Fibroblast of skin of back (primary cell): ENCODE results near the gene GRAMD1A. TPM values are rescaled to one million over a fixed set of nuclear protein-coding genes. Genes with fewer than 3 reads are reported as not detected.
"Not testable (repeated sequence)": the region's sequence is repeated elsewhere in the genome, so short reads cannot be mapped to it uniquely, and the experiment has no call there.

Experiments used
- DNase-seq: peaks from one replicate; pipeline ENCODE4 v3.0.0-alpha.2; 2013
- polyA plus RNA-seq, 2 experiments: library from polyadenylated mRNA; unstranded; fragments of 120-200 nt; gene quantifications; one replicate each; pipeline ENCODE4 v1.2.1, GENCODE V29; 2013; ENCODE audit not compliant: insufficient read length in 2 of 2

Gene GRAMD1A
- 64.5 TPM for polyA plus RNA-seq (2013, experiment 1 of 2; ENCODE audit: insufficient read length)
- polyA plus RNA-seq (2013, experiment 2 of 2; ENCODE audit: insufficient read length) = 87.5 TPM

- peak; percentile 90 for DNase-seq
Observed at GRCh38 chr19:34999498-35000337, at the start of gene GRAMD1A. TSS of gene GRAMD1A (plus strand) at chr19:35000323. CDS start at chr19:35000479, 156 bp downstream.

GRCh38 chr19:34953092-34953491, 47.0 kb upstream of the GRAMD1A start:
- DNase-seq = no peak

DNA sequence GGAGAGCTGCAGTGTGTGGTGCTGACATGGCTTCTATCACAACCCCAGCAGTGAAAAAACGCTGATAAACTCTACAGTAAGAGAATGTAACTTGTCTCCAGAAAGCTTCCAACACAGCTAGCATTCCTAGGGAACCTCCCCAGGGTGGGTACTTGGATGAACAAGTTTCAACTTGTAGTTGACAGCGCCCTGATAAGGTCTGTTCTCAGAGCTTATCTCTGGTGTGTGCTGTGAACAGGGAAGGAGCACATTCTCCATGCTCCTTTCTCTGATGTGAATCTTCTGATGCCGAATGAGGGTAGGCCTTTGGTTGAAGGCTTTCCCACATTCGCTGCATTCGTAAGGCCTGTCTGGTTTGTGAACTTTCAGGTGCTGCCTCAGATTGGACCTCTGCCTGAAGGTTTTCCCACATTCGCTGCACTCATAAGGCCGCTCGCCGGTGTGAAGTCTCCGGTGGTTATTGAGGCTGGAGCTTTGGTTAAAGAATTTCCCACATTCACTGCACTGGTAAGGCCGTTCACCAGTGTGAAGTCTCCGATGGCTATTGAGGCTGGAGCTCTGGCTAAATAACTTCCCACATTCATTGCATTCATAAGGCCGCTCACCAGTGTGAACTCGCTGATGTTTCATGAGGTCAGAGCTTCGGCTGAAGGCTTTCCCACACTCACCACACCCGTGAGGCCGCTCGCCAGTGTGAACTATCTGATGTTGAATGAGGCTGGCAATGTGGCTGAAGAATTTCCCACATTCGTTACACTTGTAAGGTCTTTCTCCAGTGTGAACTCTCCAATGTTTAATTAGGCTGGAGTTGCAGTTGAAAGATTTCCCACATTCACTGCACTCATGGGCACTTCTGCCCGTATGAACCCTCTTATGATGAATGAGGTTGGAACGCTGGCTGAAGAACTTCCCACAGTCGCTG, 42.0 kb upstream of the GRAMD1A start:
- no peak for DNase-seq

GRCh38 chr19:34959021-34959420, 41.1 kb upstream of the GRAMD1A start:
- no peak for DNase-seq

DNA sequence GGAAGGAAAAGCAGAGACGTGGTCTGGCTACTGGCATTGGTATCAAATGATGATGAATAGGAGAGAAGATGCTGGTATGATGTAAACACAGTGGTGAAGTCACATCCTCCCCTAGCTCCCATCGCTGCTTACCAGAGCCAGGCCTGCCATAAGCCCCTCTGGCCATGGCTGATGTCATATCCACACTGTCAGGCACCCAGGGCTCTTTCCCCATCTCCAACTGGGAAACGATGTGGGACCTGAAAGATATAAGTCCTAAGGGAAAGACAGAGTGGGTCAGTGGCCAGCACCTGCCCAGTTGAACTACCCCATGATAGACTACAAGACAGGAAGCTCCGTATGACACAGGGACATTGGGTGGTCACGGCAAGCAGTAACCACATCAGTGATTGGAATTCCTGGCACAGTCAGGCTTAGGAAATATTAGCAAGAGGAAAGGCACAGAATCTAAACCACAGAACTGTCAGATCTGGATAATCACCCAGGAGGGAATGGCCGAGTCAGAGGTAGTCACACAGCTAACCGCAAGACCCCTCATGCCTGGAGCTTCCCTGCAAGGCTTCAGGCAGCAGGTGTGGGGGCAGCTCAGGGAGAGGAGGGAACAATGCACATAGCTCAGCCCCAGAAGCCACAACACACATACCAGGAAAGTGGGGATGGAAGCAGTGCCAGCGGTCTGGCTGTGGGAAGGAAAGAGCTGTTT, 39.9 kb upstream of the GRAMD1A start:
- DNase-seq = peak; percentile 44

GRCh38 chr19:34960940-34961679, 39.0 kb upstream of the GRAMD1A start:
- DNase-seq = no peak

GRCh38 chr19:34961775-34962686, 38.1 kb upstream of the GRAMD1A start:
- DNase-seq = no peak

DNA sequence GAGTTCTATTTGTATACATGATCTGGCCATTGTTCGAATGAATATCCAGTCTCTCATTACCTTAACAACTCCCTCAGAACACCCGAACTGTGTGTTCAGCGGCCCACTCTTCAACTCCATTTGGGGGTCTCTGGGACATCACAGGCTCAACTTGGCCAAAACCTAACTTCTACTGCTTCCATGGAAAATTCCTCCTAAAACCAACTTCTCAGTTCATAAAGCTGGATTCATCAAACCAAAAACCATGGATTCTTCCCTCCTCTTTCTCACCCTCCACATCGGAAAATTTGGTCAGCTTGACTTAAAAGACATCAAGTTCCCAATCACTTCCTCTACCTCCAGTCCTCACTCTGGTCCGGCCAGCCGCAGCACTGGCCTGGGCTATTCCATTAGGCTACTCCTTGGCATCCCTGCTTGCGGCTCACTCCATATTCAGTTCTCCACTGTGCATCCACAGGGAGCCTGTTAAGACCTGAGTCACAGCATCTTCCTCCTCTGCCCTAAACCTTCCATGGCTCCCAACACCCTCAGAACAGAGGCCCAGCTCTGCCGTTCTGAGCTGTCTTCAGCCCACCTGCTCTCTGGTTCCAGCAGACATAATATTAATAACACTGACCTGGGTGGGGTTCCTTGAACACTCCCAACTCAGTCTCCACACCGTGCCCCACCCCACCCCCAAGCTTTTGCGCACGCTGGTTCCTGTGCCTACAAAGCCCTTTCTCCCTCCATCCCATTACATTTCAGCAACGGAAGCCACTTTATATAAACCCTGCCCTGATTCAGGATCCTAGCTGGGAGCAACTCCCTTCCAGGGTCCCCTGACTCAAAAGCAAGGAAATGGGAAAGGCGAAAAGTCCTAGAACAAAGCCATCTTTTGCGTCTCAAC, 37.2 kb upstream of the GRAMD1A start:
- DNase-seq = no peak

GRCh38 chr19:34963573-34964406, 36.3 kb upstream of the GRAMD1A start, which contains the start of gene ZNF792:
TSS of gene ZNF792 (minus strand) at chr19:34964229. CDS start at chr19:34963662, 567 bp downstream.
- peak; percentile 58 for DNase-seq

- DNase-seq = no peak
Observed at GRCh38 chr19:34964598-34964997, 35.5 kb upstream of the GRAMD1A start.

DNA sequence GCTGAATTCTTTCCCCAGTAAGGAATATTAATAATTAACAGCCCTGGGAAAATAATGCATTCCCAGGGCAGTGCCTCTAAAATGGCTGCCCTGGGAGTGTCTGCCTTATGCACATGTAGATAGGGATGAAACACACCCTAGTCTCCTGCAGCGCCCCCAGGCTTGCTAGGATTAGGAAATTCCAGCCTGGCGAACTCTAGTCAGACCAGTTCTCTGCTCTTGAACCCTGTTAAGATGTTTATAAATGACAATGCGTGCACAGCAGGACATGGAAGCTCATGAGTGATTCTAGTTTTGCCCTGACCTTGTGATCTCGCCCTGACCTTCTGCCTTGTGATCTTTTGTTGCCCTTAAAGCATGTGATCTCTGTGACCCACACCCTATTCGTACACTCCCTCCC, 34.6 kb upstream of the GRAMD1A start:
- not testable (repeated sequence) for DNase-seq

DNA sequence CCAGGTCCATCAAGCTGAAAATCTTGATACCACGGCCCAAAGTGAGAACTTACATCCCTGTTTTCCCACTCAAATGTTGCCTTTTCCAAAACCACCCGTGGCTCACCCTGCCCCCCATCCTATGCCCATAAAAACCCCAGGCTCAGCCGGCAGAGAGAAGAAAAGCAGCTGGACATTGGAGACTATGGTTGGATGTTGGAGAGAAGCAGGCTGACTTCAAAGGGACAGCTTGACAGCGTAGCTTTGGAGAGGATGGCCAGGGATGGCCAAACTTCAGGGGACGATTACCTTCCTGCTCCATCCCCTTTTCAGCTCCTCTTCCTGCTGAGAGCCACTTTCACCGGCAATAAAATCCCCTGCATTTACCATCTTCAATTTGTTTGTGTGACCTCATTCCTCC, 32.6 kb upstream of the GRAMD1A start:
- no peak for DNase-seq

DNA sequence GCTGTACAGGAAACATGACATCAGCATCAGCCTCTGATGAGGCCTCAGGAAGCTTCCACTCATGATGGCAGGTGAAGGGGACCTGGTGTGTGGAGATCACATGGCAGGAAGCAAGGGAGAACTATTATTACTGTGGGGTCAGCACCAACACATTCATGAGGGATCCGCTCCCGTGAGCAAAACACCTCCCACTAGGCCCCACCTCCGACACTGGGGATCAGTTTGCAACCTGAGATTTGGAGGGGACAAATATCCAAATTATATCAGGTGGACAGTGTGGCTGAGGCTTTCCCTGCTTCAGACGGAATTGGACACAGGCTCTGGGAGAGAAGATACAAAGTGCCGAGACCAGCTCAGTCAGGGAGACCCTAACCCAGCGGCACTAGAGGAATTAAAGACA, 30.4 kb upstream of the GRAMD1A start:
- DNase-seq = no peak

GRCh38 chr19:34970185-34970780, 29.8 kb upstream of the GRAMD1A start:
- not testable (repeated sequence) for DNase-seq

- no peak for DNase-seq
Observed at GRCh38 chr19:34972163-34972705, 27.9 kb upstream of the GRAMD1A start.

- DNase-seq = no peak
Observed at GRCh38 chr19:34974646-34975045, 25.5 kb upstream of the GRAMD1A start.

GRCh38 chr19:34975056-34975455, 25.1 kb upstream of the GRAMD1A start:
- no peak for DNase-seq

GRCh38 chr19:34976611-34977010, 23.5 kb upstream of the GRAMD1A start:
- no peak for DNase-seq
